ENCODE results near the gene FHOD3.

DNA sequence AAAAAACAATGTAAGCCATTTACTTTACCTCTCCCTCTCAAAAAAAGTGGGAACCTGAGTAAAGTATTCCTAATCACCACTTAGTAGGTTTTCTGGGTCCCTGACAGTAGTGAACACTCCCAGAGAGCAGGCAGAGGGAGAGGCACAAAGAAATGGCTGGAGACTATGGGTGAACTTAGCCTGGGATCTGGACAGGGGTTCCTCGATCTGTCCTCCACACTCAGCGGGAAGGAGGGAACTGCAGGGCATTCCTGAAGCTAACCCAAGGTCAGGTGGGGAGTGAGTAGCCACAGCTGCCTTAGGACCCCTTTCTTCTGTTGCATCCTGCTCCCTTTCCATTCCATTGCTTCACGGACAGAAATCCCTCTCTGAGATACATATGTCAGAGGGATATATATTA is 375.9 kb downstream of the FHOD3 start:
- TF ChIP-seq, protein P1, sequence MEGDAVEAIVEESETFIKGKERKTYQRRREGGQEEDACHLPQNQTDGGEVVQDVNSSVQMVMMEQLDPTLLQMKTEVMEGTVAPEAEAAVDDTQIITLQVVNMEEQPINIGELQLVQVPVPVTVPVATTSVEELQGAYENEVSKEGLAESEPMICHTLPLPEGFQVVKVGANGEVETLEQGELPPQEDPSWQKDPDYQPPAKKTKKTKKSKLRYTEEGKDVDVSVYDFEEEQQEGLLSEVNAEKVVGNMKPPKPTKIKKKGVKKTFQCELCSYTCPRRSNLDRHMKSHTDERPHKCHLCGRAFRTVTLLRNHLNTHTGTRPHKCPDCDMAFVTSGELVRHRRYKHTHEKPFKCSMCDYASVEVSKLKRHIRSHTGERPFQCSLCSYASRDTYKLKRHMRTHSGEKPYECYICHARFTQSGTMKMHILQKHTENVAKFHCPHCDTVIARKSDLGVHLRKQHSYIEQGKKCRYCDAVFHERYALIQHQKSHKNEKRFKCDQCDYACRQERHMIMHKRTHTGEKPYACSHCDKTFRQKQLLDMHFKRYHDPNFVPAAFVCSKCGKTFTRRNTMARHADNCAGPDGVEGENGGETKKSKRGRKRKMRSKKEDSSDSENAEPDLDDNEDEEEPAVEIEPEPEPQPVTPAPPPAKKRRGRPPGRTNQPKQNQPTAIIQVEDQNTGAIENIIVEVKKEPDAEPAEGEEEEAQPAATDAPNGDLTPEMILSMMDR (IDR thresholded peaks at IDR 0.05; ENCODE audit: low read depth, low read length), result no peak
- no peak for TF ChIP-seq POLR2A (IDR thresholded peaks at IDR 0.05; ENCODE audit: extremely low read depth, insufficient read length)
